ENCODE data around the gene HSD11B2.

Gene HSD11B2

GRCh38 chr16:67396159-67397035 lies 34.5 kb upstream of the HSD11B2 start:
- FAIRE-seq, result no peak

- FAIRE-seq, result no peak
Measured at GRCh38 chr16:67397036-67397801, 33.7 kb upstream of the HSD11B2 start.

GRCh38 chr16:67397812-67398545 lies 32.9 kb upstream of the HSD11B2 start:
- no peak for FAIRE-seq

GRCh38 chr16:67398546-67399217 lies 32.2 kb upstream of the HSD11B2 start:
- no peak for FAIRE-seq

- no peak for FAIRE-seq
Measured at GRCh38 chr16:67399218-67399733, 31.6 kb upstream of the HSD11B2 start.

- FAIRE-seq, result no peak
Measured at GRCh38 chr16:67399749-67400704, 30.9 kb upstream of the HSD11B2 start.

- FAIRE-seq, result no peak
Measured at GRCh38 chr16:67400901-67401300, 30.0 kb upstream of the HSD11B2 start.

GRCh38 chr16:67403976-67404555 lies 26.9 kb upstream of the HSD11B2 start:
- no peak for FAIRE-seq

- no peak for FAIRE-seq
Measured at GRCh38 chr16:67404740-67405226, 26.1 kb upstream of the HSD11B2 start.

GRCh38 chr16:67405336-67405735 lies 25.6 kb upstream of the HSD11B2 start:
- no peak for FAIRE-seq

- FAIRE-seq, result no peak
Measured at GRCh38 chr16:67406111-67406971, 24.6 kb upstream of the HSD11B2 start.

- no peak for FAIRE-seq
Measured at GRCh38 chr16:67407176-67407787, 23.6 kb upstream of the HSD11B2 start.

- no peak for FAIRE-seq
Measured at GRCh38 chr16:67407788-67408452, 23.0 kb upstream of the HSD11B2 start.

GRCh38 chr16:67409631-67410030 lies 21.3 kb upstream of the HSD11B2 start:
- FAIRE-seq, result no peak

- FAIRE-seq, result no peak
Measured at GRCh38 chr16:67411339-67411738, 19.6 kb upstream of the HSD11B2 start.

- FAIRE-seq, result no peak
Measured at GRCh38 chr16:67412294-67412693, 18.6 kb upstream of the HSD11B2 start.

- FAIRE-seq, result no peak
Measured at GRCh38 chr16:67413978-67414911, 16.7 kb upstream of the HSD11B2 start.

All from G401.6 (cell line).